Kasumi-1 (cell line): ENCODE data around the gene NADSYN1.
A peak's percentile ranks its signal among the peaks of the same experiment; 100 is the strongest.

Experiments
- DNase-seq, 2 experiments: peaks; one replicate each; lab custom pipeline; 2025; lab: John Stamatoyannopoulos, UW

NADSYN1 gene

DNA sequence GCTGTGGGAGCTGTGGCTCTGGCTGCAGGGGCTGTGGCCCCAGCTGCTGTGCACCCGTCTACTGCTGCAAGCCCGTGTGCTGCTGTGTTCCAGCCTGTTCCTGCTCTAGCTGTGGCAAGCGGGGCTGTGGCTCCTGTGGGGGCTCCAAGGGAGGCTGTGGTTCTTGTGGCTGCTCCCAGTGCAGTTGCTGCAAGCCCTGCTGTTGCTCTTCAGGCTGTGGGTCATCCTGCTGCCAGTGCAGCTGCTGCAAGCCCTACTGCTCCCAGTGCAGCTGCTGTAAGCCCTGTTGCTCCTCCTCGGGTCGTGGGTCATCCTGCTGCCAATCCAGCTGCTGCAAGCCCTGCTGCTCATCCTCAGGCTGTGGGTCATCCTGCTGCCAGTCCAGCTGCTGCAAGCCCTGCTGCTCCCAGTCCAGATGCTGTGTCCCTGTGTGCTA is 95.7 kb downstream of the NADSYN1 start:
- peak; percentile 16 to 24 for DNase-seq
